ENCODE data around the gene CLIC5.

- no peak for TF ChIP-seq REST (IDR thresholded peaks at IDR 0.05; ENCODE audit: insufficient read depth in 1 of 2, low read depth in 2 of 2, low read length in 1 of 2)
- no peak for TF ChIP-seq POLR2AphosphoS5 (IDR thresholded peaks at IDR 0.05; ENCODE audit: low read depth, low read length)
- no peak for TF ChIP-seq CTCF (IDR thresholded peaks at IDR 0.05)
- no peak for TF ChIP-seq TCF7L2 (IDR thresholded peaks at IDR 0.05; ENCODE audit: low read depth, low read length)
These were observed 135.5 kb downstream of the CLIC5 start for GRCh38 chr6:45880159-45880558.

Measured in Panc1 (cell line).